NCI-H1417 (cell line): ENCODE data around the gene ICA1L.
A peak's percentile ranks its signal among the peaks of the same experiment; 100 is the strongest.

Experiments
- DNase-seq, 3 experiments: peaks; one replicate each; lab custom pipeline; 2025; lab: John Stamatoyannopoulos, UW

The ICA1L gene

DNA sequence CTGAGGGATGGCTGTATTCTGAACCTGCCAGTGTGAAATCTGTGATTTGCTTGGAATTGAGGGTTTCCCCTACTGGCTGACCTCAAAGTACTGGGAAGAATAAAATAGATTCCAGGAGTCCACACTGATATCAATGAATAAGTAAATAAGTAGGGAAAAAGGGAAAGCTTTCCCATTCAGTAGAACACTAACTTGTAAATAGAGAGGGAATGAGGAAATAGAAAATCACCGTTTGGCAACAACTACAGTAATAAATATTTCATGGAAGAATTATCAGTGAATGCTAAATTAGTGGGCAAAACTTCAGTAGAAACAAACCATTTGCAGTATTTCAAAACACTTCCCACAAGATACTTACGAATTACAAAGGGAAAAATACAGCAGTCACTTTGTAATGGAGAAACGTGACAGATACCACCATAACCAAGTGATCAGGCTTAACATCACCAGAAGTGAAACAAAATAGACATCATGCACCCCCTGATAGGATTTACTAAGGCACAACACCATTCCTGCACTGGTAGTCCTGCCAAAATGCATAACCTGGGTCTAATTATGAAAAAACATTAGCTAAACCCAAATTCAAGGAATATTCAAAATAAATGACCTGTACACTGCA, 88.5 kb downstream of the ICA1L start:
- no peak for DNase-seq

GRCh38 chr2:202780514-202781021, 91.0 kb downstream of the ICA1L start:
- no peak for DNase-seq

- peak in 1 of 3 experiments; percentile 5 for DNase-seq
Measured at GRCh38 chr2:202778217-202778616, 93.3 kb downstream of the ICA1L start.

DNA sequence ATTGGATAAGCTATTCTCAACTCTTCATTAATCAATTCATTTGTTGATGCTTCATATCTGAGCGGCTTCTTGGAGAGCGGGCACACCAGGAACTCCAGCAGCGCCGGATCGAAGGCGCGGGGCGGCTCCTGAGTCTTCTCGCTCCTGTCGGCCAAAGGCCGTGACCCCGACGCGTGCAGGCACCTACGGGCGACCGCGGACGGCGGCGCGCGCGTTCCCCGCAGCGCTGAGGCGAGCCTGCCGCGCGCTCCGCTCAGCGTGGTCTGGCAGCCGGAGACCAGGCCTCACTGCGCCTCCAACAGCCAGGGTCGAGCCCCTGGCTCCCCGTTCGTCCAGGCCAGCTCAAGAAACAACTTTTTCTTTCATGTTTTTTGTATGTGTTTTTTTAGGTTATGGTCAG, 97.5 kb downstream of the ICA1L start:
- no peak for DNase-seq

- peak in 1 of 3 experiments; percentile 3 for DNase-seq
Measured at GRCh38 chr2:202773301-202773973, 98.1 kb downstream of the ICA1L start.

GRCh38 chr2:202771741-202772460, 99.7 kb downstream of the ICA1L start:
- DNase-seq = no peak

GRCh38 chr2:202771336-202771735, 100.2 kb downstream of the ICA1L start:
- no peak for DNase-seq

- DNase-seq = no peak
Measured at GRCh38 chr2:202769201-202769600, 102.4 kb downstream of the ICA1L start.

GRCh38 chr2:202768273-202768672, 103.3 kb downstream of the ICA1L start:
- DNase-seq = no peak

GRCh38 chr2:202765436-202765835, 106.1 kb downstream of the ICA1L start:
- peak in 1 of 3 experiments; percentile 9 for DNase-seq

DNA sequence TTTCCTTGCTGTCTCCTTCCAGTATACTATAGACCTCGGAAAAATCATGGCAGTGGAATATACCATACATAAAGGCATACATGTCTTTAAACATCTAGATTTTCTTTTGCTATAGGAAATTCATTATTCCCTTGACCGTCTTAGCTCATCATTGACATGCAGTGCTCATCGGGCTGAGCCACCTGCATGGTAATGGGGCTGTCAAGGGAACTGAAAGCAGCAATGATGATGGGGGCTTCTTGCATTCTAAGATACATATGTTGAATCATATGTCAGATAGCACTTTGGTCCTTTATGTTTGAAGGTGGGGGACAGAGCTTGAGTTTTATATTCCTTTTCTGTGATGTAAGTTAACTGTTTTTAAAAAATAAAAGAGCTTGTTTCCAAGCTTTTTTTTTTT, 106.6 kb downstream of the ICA1L start:
- DNase-seq = no peak

- no peak for DNase-seq
Measured at GRCh38 chr2:202763916-202764315, 107.7 kb downstream of the ICA1L start.

DNA sequence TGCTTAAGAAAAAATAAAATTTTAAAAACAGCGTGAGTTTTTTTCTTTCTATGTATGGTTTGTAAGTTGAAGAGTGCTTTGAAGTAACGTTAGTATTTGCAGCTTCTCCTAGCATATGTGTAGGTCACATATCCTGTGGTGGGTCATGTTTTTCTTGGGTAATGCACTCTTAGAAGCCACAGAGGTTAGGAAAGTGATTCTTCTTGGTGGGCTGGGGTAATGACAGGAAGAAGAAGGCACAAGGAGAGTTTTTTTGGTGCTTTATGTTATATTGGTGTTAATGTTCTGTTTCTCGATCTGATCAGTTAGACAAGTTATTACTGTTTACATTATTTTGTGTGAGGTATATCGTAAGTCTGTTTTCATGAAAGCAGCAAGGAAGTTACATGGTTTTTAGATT, 109.0 kb downstream of the ICA1L start:
- DNase-seq = no peak

- no peak for DNase-seq
Measured at GRCh38 chr2:202760848-202761247, 110.7 kb downstream of the ICA1L start.

DNA sequence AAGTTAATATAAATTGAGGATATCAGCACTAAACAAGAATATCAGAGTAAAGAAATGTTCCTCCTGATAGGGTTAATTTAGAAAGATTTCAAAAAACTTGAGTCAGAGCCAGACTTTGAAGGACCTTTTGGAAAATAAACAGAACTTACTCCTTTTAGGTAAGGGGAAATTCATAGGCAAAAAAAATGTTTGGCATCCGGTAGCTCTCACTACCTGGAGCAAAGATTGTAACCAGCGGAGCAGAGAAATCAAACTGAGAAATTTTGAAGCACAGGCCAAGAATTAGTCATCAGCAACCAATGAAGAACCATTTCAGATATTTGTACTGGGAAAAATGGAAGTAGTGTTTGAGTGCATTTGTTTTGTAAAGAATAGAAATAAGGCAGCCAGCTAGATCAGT, 113.0 kb downstream of the ICA1L start:
- DNase-seq = no peak

- DNase-seq = no peak
Measured at GRCh38 chr2:202758128-202758527, 113.4 kb downstream of the ICA1L start.

DNA sequence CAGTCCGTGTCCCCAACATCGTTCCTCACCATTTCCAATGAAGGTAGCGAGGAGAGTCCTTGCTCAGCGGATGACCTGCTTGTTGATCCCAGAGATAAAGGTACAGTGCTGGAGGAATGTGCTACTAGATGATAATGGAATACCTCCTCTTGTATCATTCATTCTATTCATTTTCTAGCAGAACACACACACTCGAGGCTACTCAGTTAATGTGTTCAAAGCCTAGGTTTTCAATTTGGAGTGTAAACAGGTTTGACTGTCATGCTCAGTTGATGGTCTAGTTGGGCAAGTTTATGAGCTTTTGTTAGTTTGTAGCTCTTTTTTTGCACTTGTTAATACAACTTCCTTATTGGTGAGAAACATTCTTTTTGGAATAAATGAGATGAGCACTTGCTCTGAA, 114.2 kb downstream of the ICA1L start:
- no peak for DNase-seq

DNA sequence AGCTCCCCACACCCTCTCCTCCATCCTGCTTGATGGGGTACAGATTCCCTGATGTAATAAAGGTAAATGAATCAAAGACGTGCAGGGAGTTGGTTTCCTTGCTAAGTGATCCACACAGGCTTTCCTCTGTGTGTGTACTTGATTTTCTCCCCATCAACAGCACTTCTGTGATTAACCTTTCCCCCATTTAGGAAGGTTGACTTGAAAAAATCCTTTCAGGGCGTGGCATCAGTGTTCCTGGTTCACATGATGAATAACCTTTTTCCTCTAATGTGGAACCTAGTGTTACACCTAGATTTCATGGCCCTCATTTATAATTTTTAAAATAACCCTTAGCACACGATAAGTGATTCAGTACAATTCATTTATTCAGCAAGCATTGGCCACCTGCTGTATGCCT, 115.0 kb downstream of the ICA1L start:
- no peak for DNase-seq

- no peak for DNase-seq
Measured at GRCh38 chr2:202754936-202755335, 116.6 kb downstream of the ICA1L start.

- DNase-seq = no peak
Measured at GRCh38 chr2:202752071-202752470, 119.5 kb downstream of the ICA1L start.

DNA sequence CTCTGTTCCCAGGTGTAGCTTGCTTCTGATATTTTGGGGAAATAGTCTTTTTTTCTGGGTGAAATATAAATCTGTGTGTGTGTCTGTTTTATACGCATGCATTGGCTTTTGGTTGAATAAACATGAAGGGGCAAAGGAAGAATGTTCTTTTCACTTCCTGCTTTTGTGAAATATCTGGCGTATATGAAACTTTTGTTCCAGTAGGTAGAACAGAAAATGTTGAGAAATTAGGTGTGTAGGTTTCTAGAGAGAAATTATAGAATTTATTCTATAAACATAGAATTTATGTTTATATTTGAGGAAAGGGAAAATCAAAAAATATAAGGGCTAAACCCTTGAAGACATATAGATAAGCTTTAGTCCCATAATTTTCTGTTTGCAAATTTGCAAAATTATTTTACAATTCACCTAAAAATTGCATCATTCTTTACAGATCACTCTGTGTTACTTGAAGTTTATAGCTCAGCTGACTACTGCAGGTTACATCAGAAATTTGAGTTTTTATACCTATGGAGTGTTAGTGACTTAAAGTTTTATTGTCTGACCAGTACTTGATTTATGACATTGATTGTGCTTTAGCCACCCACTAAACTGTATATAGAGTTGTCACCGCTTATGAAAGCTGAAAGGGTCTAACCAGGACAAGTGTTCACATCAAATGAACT, 120.7 kb downstream of the ICA1L start:
- no peak for DNase-seq

- no peak for DNase-seq
Measured at GRCh38 chr2:202749477-202749876, 122.1 kb downstream of the ICA1L start.

DNA sequence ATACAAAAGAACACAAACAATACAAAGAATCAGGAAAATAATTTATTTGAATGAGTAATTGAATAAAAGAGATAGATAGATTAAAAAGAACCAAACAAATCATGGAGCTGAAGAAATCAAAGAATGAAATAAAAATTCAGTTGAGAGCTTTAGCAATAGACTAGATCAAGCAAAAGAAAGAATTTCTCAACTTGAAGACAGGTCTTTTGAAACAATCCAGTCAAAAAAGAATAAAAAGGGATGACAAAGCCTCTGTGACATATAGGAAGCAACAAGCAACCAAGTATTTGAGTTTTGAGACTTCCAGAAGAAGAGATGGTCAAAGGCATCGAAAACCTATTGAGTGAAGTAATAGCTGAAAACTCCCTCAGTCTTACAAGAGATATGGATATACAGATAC, 128.0 kb downstream of the ICA1L start:
- DNase-seq = no peak
